ENCODE data around the gene WWC1.

The WWC1 gene

DNA sequence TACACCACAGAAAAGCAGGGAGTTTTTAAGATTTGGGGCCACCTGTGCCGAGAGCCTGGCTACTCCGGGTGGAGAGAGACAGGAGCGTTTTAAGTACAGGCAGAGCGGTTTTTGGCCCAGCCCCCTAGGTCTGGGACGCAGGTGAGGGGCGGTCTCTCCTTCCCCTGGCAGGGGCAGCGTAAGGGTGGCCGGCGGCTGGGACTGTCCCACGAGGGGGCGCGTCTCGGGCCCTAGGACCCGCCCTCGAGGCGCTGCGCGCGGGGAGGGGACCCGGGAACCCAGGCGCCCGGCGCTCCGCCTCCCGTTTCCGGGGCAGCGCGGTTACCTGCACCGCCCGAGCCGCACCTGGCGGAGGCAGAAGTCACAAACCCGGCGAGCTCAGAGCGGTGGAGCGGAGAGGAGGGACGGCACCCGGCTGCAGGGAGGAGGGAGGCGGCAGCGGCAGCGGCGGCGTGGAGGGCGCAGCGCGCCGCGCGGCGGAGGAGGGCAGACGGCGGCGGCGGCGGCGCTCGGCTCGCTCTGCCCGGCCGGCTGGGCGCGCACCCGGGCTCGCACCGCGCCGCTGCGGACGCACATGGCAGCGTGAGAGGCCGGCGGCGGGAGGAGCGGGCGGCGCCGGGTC, at the start of gene WWC1:
TSS of gene WWC1 (plus strand) at position 304 of the 622 bp plus-strand sequence. CDS start 508 bp downstream, outside the sequence.
- peak; percentile 90 to 91 for DNase-seq

GRCh38 chr5:168244838-168245559, 46.4 kb upstream of the WWC1 start:
- no peak for DNase-seq

DNA sequence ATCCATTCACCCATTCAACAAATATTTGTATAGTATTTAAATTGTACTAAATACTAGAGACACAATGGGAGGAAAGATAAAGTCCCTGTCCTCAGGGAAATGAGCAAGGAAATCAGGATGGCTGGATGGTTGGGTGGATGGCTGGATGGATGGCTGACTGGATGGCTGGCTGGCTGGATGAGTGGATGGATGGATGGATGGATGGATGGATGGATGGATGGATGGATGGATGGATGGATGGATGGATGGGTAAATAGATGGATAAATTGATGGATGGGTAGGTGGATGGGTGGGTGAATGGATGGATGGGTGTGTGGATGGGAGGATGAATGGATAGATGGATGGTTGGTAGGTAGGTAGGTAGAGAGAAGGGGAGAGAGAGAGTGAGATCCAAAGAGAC, 41.5 kb upstream of the WWC1 start:
- DNase-seq = no peak

- DNase-seq = no peak
Measured at GRCh38 chr5:168251259-168251658, 40.2 kb upstream of the WWC1 start.

- DNase-seq = no peak
Measured at GRCh38 chr5:168254013-168254693, 37.3 kb upstream of the WWC1 start.

GRCh38 chr5:168260353-168261226, 30.9 kb upstream of the WWC1 start:
- DNase-seq = no peak

- no peak for DNase-seq
Measured at GRCh38 chr5:168261227-168261571, 30.2 kb upstream of the WWC1 start.

GRCh38 chr5:168262042-168262743, 29.3 kb upstream of the WWC1 start:
- DNase-seq = no peak

- no peak for DNase-seq
Measured at GRCh38 chr5:168263121-168263520, 28.3 kb upstream of the WWC1 start.

DNA sequence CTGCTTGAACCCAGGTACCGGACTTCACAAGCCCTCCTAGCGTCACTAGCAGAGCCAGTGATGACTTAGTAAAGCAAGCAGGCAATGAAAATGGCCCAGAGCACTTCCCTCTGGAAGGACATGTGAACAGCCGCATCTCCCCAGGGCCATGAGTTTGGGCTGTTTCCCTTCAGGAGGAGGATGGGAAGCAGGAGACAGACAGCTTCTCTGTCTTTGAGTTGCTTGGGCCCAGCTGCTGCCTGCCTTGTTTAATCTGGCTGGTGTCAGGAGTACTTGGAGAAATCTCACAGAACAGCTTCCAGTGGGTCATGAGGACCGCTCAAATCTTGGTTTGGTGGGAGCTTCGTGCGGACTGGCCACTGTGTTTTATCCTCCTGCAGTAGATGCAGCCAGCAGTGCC, 25.4 kb upstream of the WWC1 start:
- no peak for DNase-seq

DNA sequence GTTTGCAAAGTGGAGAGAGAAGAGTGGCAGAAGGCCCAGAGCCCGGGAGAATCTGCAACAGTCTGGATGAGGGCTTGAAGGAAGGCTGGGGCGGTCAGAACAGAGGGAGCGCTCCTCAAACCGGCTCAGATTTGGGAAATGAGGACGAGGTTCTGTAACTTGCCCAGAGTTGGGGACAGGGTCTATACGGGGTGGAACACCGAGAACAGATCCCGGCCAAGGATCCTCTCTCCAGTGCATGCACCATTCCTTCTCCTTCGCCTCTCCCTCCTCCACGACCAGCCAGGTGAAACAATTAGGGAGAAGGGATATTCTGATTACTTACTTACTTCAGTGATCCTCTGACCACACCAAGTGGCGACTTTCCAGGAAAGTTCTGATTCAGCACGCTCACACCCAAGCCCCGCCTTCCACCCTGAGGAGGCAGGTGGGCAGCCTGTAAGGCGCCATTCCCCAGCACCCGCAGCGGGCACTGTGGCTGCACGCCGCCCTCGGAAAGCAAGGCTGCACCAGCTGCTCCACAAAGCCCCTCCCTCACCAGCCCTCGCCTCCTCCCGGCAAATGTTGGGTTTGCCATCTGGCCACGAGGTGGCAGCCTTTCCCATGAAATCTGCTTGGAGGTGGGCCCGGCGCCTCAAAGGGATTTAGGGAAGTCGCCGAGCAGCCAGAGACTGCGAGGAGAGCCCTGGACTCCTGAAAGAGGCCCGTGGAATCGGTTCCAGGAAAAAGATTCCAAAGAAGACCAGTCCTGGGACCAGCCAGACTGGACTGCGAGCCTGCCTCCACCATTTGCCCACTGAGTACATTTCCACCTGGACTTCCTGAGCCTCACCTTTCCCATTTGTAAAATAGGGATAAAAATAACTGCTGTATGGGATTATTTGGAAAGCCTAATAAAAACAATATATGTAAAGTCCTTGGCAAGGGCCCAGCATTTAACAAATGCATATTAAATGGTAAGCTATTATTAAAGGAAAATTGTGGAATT, 22.2 kb upstream of the WWC1 start:
- DNase-seq = peak; percentile 93 to 95

- DNase-seq = no peak
Measured at GRCh38 chr5:168269937-168270330, 21.5 kb upstream of the WWC1 start.

- no peak for DNase-seq
Measured at GRCh38 chr5:168270476-168270875, 21.0 kb upstream of the WWC1 start.

DNA sequence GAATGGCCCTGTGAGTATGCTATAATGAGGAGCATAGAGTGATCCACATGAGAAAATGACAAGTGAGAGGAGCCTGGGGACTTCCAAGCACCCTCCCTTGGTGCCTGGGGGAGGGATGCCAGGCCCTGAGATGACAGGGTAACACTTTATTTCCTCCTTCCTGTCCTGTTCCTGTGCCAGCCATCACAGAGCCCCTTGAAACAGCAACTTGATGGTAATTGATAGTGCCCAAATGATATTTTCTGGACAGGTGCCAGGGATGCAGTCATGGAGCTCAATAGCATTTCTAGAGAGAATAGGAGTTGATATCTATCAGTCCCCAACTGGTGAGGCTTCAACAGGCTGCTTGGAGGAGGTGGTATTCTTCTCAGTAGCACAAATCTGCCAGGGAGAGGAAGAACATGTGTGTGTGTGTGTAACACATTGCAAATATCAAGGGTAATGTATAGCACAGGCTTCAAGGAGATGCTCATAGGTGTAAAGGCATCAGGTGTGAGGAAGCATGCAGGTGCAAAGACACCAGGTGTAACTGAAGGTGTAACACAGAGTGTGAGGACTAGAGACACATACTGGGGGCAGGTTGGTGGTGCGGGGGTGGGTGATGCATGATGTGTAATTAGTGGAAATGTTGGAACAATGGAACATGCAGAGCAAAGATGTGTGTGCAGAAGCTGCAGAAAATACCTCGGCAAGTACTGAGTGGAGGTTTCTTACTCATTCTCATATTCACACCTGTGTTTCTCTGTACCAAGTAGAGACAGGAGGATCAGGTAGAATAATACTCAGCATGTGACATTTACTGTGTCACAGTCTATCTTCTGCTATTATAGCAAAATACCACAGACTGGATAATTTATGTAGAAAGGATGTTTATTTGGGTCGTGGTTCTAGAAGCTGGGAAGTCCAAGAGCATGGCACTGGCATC, 18.1 kb upstream of the WWC1 start:
- no peak for DNase-seq

- no peak for DNase-seq
Measured at GRCh38 chr5:168274406-168274805, 17.0 kb upstream of the WWC1 start.

GRCh38 chr5:168275940-168276339, 15.5 kb upstream of the WWC1 start:
- DNase-seq = no peak

DNA sequence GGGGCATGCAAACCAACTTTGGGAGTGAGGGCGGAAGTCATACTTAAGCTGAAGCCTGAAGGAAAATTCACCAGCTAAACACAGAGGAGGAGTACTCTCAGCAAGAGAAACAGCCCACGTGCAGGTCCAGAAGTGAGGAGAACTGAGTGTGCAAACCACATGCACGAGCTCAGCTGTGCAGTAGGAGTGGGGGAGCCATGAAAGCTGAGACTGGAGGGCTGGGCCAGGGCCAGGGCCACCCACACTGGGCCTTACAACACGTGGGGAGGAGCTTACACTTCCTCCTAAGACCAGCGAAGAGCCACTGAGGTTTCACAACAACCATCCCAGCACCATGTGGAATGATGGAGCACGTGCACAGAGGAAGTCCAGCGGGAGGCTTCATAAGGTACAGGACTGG, 9.3 kb upstream of the WWC1 start:
- no peak for DNase-seq

GRCh38 chr5:168284809-168285208, 6.6 kb upstream of the WWC1 start:
- DNase-seq = no peak

GRCh38 chr5:168285696-168286095, 5.7 kb upstream of the WWC1 start:
- no peak for DNase-seq

DNA sequence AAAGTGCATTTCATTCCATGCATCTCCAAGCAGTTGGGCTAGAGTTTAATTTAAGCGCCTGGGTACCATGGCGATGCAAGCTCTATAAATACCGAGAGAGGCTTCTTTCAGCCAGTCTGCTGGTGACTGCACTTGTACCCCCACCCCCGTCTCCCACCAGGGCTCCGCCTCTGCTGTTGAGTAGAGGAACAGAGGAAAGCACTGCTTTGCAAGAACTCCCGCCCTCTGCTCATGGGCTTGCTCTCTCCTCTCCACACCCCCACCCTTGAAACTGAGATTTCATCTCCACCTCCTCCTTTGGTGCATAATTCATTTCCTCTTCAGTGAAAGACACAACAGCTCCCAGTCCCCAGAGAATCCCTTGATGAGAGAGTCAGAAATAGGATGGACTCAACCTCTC, 5.1 kb upstream of the WWC1 start:
- DNase-seq = no peak

Measured in NCI-H2081 (cell line).